Ishikawa (cell line): Measurements from ENCODE around the gene IGSF22.

Experiments
- CEBPB ChIP-seq: IDR thresholded peaks from 2 replicates; pipeline ENCODE4 v1.6.1; 2012
- CREB1 ChIP-seq: IDR thresholded peaks from 2 replicates; pipeline ENCODE4 v1.6.1; 2012; ENCODE audit warnings: low read depth
- EGR1 ChIP-seq: IDR thresholded peaks from 2 replicates; pipeline ENCODE4 v1.6.1; 2012
- EP300 ChIP-seq: IDR thresholded peaks from 2 replicates; pipeline ENCODE4 v1.6.1; 2012; ENCODE audit warnings: borderline replicate concordance
- FOXM1 ChIP-seq: IDR thresholded peaks from 2 replicates; pipeline ENCODE4 v1.6.1; 2012; ENCODE audit warnings: low read depth, borderline replicate concordance
- NFIC ChIP-seq: IDR thresholded peaks from 2 replicates; pipeline ENCODE4 v1.6.1; 2012
- RAD21 ChIP-seq: IDR thresholded peaks from 2 replicates; pipeline ENCODE4 v1.6.1; 2012; ENCODE audit warnings: low read depth
- TAF1 ChIP-seq: IDR thresholded peaks from 2 replicates; pipeline ENCODE4 v1.6.1; 2012; ENCODE audit warnings: low read depth, mild to moderate bottlenecking
- TCF12 ChIP-seq: IDR thresholded peaks from 2 replicates; pipeline ENCODE4 v1.6.1; 2012; ENCODE audit warnings: low read depth
- TEAD4 ChIP-seq: IDR thresholded peaks from 2 replicates; pipeline ENCODE4 v1.6.1; 2012
- YY1 ChIP-seq: IDR thresholded peaks from 2 replicates; pipeline ENCODE4 v1.6.1; 2012; ENCODE audit warnings: low read depth
- ZBTB7A ChIP-seq: IDR thresholded peaks from 2 replicates; pipeline ENCODE4 v1.6.1; 2012; ENCODE audit warnings: low read depth
- TF ChIP-seq, protein P1 (sequence below): IDR thresholded peaks from 2 replicates; pipeline ENCODE4 v1.6.1; 2012
- TF ChIP-seq, protein P2 (sequence below): IDR thresholded peaks from 2 replicates; pipeline ENCODE4 v1.6.1; 2012; ENCODE audit warnings: low read depth, mild to moderate bottlenecking
- TF ChIP-seq, protein P3 (sequence below): IDR thresholded peaks from 2 replicates; pipeline ENCODE4 v1.6.1; 2012

Gene IGSF22

DNA sequence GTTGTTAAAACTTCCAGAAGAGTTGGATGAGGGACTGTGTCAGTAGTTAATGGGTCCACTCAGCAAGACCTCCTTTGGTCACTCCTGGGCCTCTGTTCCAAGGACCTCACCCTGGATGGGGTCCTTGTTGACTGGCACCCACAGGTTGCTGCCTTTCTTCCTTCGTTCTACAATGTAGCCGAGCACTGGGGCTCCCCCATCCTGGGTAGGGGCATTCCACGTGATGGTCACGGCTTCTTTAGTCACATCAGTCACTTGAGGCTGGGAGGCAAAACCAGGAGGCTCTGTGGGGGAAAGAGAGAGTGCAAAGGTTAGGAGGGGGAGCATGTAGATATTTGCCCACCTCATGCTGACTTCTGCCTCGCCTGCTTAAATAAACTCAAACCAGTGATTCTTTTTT lies 15.4 kb downstream of the IGSF22 start:
- no peak for TF ChIP-seq TCF12
- no peak for TF ChIP-seq TEAD4
- no peak for TF ChIP-seq YY1
- no peak for TF ChIP-seq ZBTB7A
- TF ChIP-seq, protein P1, sequence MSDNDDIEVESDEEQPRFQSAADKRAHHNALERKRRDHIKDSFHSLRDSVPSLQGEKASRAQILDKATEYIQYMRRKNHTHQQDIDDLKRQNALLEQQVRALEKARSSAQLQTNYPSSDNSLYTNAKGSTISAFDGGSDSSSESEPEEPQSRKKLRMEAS: no peak
- TF ChIP-seq, protein P2, sequence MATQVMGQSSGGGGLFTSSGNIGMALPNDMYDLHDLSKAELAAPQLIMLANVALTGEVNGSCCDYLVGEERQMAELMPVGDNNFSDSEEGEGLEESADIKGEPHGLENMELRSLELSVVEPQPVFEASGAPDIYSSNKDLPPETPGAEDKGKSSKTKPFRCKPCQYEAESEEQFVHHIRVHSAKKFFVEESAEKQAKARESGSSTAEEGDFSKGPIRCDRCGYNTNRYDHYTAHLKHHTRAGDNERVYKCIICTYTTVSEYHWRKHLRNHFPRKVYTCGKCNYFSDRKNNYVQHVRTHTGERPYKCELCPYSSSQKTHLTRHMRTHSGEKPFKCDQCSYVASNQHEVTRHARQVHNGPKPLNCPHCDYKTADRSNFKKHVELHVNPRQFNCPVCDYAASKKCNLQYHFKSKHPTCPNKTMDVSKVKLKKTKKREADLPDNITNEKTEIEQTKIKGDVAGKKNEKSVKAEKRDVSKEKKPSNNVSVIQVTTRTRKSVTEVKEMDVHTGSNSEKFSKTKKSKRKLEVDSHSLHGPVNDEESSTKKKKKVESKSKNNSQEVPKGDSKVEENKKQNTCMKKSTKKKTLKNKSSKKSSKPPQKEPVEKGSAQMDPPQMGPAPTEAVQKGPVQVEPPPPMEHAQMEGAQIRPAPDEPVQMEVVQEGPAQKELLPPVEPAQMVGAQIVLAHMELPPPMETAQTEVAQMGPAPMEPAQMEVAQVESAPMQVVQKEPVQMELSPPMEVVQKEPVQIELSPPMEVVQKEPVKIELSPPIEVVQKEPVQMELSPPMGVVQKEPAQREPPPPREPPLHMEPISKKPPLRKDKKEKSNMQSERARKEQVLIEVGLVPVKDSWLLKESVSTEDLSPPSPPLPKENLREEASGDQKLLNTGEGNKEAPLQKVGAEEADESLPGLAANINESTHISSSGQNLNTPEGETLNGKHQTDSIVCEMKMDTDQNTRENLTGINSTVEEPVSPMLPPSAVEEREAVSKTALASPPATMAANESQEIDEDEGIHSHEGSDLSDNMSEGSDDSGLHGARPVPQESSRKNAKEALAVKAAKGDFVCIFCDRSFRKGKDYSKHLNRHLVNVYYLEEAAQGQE: no peak
- TF ChIP-seq RAD21: no peak
- TF ChIP-seq, protein P3, sequence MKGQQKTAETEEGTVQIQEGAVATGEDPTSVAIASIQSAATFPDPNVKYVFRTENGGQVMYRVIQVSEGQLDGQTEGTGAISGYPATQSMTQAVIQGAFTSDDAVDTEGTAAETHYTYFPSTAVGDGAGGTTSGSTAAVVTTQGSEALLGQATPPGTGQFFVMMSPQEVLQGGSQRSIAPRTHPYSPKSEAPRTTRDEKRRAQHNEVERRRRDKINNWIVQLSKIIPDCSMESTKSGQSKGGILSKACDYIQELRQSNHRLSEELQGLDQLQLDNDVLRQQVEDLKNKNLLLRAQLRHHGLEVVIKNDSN: no peak
- no peak for TF ChIP-seq CEBPB
- no peak for TF ChIP-seq EP300
- no peak for TF ChIP-seq NFIC
- TF ChIP-seq EGR1: no peak
- TF ChIP-seq TAF1: no peak
- TF ChIP-seq FOXM1: no peak
- TF ChIP-seq CREB1: no peak

DNA sequence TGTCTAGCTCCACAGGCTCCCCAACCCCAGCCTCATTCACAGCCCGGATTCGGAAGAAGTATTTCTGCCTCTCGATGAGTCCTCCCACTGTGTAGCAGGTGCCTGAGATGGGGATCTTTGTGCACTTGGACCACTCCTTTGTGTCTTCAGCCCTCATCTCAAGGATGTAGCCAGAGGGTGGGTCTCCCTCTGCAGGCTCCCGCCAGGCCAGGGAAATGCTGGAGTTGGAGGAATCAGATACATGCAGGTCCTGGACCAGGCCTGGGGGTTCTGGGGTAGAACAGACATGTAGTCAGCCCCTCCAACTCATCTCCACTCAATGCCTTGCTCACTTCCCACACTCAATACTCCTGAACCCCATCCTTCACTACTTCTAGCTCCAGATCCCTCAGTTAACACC lies 16.6 kb downstream of the IGSF22 start:
- no peak for TF ChIP-seq EP300
- no peak for TF ChIP-seq TAF1
- no peak for TF ChIP-seq EGR1
- no peak for TF ChIP-seq RAD21
- no peak for TF ChIP-seq CEBPB
- no peak for TF ChIP-seq YY1
- TF ChIP-seq NFIC: no peak
- TF ChIP-seq, protein P1: no peak
- no peak for TF ChIP-seq FOXM1
- TF ChIP-seq ZBTB7A: no peak
- TF ChIP-seq, protein P2: no peak
- no peak for TF ChIP-seq TEAD4
- no peak for TF ChIP-seq CREB1
- no peak for TF ChIP-seq TCF12
- TF ChIP-seq, protein P3: no peak

DNA sequence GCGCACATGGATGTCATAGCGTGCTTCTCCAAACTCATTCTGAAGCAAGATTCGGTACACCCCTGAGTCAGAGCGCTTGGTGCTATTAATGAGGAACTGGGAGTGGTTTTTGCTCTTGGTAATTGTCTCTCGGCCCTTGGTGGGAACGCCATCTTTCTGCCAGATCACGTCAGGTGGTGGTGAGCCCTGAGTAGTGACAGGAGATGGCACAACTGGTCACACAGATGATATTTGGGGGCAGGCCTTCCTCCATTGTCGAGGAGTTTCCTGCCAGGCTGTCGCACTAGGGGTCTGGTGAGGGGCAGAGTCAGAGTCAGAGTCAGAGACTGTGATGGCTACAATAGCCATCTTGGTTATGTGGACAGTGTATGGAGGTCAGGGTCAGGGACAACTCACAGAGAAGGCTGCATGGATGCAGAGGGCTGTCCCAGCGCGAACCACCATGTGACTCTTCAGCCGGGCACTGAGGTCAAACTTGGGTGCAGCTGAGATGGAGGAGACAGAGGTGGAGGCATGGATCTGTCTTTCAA lies 18.1 kb downstream of the IGSF22 start:
- TF ChIP-seq RAD21 (no peak), TCF12 (no peak), NFIC (no peak), ZBTB7A (no peak), TEAD4 (no peak), CREB1 (no peak), CEBPB (no peak), TAF1 (no peak), EP300 (no peak), EGR1 (no peak), YY1 (no peak), FOXM1 (no peak)
- TF ChIP-seq, protein P1: no peak
- TF ChIP-seq, protein P2: no peak
- TF ChIP-seq, protein P3: no peak
